C4-2B (cell line): ENCODE measurements around the gene ETNK2.

Source experiments
- ZFX ChIP-seq: fragments of 450-650 bp; IDR thresholded peaks from 2 replicates; pipeline ENCODE4 v1.6.1; 2017
- TF ChIP-seq, protein P1 (sequence below): fragments of 450-650 bp; conservative IDR thresholded peaks from 2 replicates; pipeline ENCODE4 v1.5.1; 2017; ENCODE audit warnings: mild to moderate bottlenecking

DNA sequence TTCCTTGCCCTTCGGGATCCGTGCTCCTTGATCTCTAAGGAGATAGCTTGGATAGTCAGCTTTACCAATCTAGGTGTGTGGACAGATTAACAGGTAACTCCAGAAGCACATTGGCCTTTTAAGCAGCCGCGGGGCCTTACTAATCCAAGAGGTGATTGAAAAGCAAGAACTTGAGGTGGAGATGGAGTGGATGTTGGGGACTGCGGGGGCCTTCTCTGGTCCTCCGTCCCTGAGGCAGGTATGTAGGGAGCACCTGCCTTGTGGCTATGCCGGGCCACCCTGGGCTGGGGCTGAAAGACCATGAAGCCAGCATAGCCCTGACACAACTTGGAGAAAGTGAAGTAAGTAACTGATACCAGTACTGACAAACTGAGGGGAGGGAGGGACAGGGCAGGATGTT lies 68.4 kb downstream of the ETNK2 start:
- TF ChIP-seq, protein P1, sequence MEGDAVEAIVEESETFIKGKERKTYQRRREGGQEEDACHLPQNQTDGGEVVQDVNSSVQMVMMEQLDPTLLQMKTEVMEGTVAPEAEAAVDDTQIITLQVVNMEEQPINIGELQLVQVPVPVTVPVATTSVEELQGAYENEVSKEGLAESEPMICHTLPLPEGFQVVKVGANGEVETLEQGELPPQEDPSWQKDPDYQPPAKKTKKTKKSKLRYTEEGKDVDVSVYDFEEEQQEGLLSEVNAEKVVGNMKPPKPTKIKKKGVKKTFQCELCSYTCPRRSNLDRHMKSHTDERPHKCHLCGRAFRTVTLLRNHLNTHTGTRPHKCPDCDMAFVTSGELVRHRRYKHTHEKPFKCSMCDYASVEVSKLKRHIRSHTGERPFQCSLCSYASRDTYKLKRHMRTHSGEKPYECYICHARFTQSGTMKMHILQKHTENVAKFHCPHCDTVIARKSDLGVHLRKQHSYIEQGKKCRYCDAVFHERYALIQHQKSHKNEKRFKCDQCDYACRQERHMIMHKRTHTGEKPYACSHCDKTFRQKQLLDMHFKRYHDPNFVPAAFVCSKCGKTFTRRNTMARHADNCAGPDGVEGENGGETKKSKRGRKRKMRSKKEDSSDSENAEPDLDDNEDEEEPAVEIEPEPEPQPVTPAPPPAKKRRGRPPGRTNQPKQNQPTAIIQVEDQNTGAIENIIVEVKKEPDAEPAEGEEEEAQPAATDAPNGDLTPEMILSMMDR: no peak
- no peak for TF ChIP-seq ZFX
